IPS DF 6.9 (cell line): ENCODE measurements around the gene CXCL14.
A peak's percentile ranks its signal among the peaks of the same experiment; 100 is the strongest.

ENCODE experiments used
- DNase-seq: peaks from one replicate; pipeline ENCODE4 v3.0.0-alpha.2; 2013; ENCODE audit warnings: low read depth, low spot score
- H3K27ac ChIP-seq: one replicate; pipeline ENCODE4 v1.5.1; 2013; ENCODE audit warnings: low read length, control low read depth
- H3K27me3 ChIP-seq: 2 replicates; pipeline ENCODE4 v1.6.1; 2013; ENCODE audit warnings: mild to moderate bottlenecking, low read length; ENCODE audit not compliant: control insufficient read depth, insufficient read depth
- H3K36me3 ChIP-seq: 2 replicates; pipeline ENCODE4 v1.6.1; 2013; ENCODE audit warnings: low read length; ENCODE audit not compliant: control insufficient read depth, insufficient read depth
- H3K4me1 ChIP-seq: 2 replicates; pipeline ENCODE4 v1.6.1; 2013; ENCODE audit warnings: low read length; ENCODE audit not compliant: control insufficient read depth, insufficient read depth
- H3K4me3 ChIP-seq: 2 replicates; pipeline ENCODE4 v1.5.1; 2013; ENCODE audit warnings: mild to moderate bottlenecking, low read length
- H3K9me3 ChIP-seq: 2 replicates; pipeline ENCODE4 v1.6.1; 2013; ENCODE audit warnings: low read length, inconsistent platforms; ENCODE audit not compliant: control insufficient read depth, insufficient read depth
- WGBS: extraction: QIAGEN DNeasy Blood & Tissue Kit; methylation state at CpG from one replicate; pipeline ENCODE4 v1.1.7; 2013; ENCODE audit warnings: mixed read lengths, missing lambda C conversion rate; ENCODE audit not compliant: insufficient read length, insufficient coverage; 5-methylcytosine and 5-hydroxymethylcytosine counted together

Gene CXCL14, protein sequence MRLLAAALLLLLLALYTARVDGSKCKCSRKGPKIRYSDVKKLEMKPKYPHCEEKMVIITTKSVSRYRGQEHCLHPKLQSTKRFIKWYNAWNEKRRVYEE

GRCh38 chr5:135578685-135579341, at the start of gene CXCL14:
TSS of gene CXCL14 (minus strand) at chr5:135578991. CDS start at chr5:135578778, 213 bp downstream.
- no CpG with 5 or more reads among the region's 68 CpGs for WGBS

DNA sequence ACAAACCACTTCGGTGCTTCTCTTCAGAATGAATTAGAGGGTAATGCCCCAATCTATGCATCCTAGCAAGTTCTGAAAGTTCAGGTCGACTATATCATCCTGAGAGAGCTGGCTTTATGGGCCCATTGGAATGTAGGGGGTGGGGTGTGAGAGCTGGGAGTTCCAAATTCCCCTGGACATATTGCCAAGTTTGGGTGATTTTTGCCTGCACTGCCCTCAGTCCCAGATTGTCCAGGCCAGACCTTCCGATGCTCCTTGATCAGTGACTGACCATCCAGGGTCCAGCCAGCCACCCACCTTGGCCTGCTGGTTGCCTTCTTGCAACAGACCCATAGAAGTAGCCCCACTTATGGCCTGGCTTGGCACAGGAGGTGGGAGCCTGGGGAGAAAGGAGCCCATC, 47.8 kb upstream of the CXCL14 start:
- Histone ChIP-seq H3K36me3 (no peaks in the 10 kb centered on the region), H3K9me3 (no peaks in the 10 kb centered on the region), H3K27me3 (no peaks in the 10 kb centered on the region), H3K4me1 (no peaks in the 10 kb centered on the region), H3K4me3 (no peak overlapping the region), H3K27ac (no peak overlapping the region)
- no CpG with 5 or more reads among the region's 3 CpGs for WGBS
- no peak for DNase-seq

More at GRCh38 chr5:135578685-135579341, at the start of gene CXCL14:
- Histone ChIP-seq H3K27ac (no peak within 1 kb of the TSS), H3K9me3 (no peaks in the 10 kb centered on the region), H3K4me1 (peaks cover 6% of the 10 kb centered on the region; the same call in 1 of the 2 replicates), H3K36me3 (no peaks in the 10 kb centered on the region), H3K4me3 (peak within 1 kb of the TSS; percentile 29; the same call in 1 of the 2 replicates), H3K27me3 (peaks cover 27% of the 10 kb centered on the region)
- DNase-seq: no peak

DNA sequence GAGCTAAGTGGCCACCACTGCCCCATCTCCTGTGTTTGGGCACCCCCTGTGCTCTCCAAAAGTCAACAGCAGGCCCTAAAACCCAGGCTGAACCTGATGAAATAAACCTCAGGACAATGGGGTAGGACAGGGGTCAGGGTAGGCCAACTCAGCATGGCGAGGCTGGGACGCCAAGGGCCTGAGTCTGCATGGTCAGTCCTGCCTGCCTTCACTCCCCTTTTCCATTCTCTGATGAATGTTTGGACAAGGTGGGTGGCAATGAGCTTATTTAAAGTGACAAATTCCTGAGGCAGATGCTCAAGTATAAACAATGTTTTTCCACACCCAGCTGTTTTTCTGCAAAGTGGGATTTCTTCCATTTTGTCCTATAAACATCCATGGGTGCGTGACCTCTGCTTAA, 47.2 kb upstream of the CXCL14 start:
- no peaks in the 10 kb centered on the region for H3K9me3 ChIP-seq
- H3K36me3 ChIP-seq: no peaks in the 10 kb centered on the region
- H3K27me3 ChIP-seq: no peaks in the 10 kb centered on the region
- DNase-seq: no peak
- no peak overlapping the region for H3K27ac ChIP-seq
- H3K4me1 ChIP-seq: no peaks in the 10 kb centered on the region
- no CpG with 5 or more reads among the region's 3 CpGs for WGBS
- no peak overlapping the region for H3K4me3 ChIP-seq

DNA sequence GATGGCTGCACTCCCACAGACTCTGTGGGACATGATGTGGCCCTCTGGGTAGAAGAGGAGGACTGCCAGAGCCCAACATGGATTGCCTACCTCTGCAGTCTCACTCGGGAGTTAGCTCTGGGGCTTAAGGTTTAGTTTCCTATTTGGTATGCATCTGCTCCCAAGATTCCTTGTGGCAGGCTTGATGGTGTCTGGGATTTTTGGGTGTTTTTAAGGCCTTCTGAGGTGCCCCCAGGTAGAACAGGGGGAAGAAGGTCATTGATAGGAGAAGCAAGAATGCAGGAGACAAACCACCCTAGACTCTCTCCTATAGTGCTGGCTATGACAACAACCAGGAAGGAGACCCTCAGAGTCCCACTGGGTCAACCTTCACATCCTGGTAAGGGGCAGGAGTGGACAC, 46.7 kb upstream of the CXCL14 start:
- Histone ChIP-seq H3K36me3 (no peaks in the 10 kb centered on the region), H3K4me1 (no peaks in the 10 kb centered on the region), H3K4me3 (no peak overlapping the region), H3K9me3 (no peaks in the 10 kb centered on the region), H3K27ac (no peak overlapping the region), H3K27me3 (no peaks in the 10 kb centered on the region)
- no CpG with 5 or more reads among the region's 1 CpG for WGBS
- DNase-seq: no peak

DNA sequence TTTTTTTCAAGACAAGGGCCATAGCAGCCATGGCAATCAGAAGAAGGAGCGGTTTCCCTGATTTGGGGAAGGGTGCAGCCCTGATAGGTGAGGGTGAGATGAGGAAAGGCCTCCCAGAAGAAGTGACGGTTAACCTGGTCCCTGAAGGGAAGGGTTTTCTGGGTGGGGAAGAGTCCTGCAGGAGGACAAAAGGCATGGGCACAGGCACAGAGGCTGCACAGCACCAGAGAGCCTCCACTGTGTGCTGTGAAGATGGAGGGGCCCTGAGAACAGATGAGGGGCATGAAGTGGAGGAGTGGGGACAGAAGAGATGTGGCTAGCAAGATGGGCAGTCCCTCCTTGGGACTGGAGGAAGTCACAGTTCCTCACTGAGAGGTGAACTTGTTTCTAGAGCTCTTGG, 46.3 kb upstream of the CXCL14 start:
- DNase-seq: no peak
- Histone ChIP-seq H3K27me3 (no peaks in the 10 kb centered on the region), H3K4me1 (no peaks in the 10 kb centered on the region)

DNA sequence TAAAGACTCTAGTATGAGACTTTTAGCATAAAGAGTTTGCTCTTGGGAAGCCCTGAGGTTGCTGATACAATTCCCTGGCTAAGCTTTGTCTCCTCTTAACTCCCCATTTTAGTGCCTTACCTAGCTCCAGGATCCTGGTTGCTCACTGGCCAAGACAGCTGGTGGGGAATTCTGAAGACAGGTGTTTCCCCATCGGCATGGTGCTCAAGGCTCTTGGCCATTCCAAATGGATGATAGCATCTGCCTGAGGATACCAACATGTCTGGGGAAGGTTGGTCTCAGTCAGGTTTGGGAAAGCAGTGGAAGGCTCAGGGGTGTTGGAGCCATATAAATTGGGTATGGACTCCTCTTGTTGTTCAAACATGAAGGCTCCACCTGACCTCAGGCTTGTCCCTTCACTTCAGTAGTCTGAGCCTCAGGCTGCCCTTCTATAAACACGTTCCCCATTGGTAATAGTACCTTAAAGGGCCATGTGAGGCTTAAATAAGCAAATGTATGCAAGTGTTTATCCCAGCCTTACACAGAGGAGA, 44.5 kb upstream of the CXCL14 start:
- Histone ChIP-seq H3K4me3 (no peak overlapping the region), H3K27ac (no peak overlapping the region), H3K9me3 (no peaks in the 10 kb centered on the region), H3K4me1 (no peaks in the 10 kb centered on the region), H3K36me3 (no peaks in the 10 kb centered on the region), H3K27me3 (no peaks in the 10 kb centered on the region)
- no CpG with 5 or more reads among the region's 2 CpGs for WGBS
- DNase-seq: no peak

More for the DNA sequence above, 46.3 kb upstream of the CXCL14 start:
- no CpG with 5 or more reads among the region's 2 CpGs for WGBS
- no peak overlapping the region for H3K4me3 ChIP-seq
- no peak overlapping the region for H3K27ac ChIP-seq
- H3K9me3 ChIP-seq: no peaks in the 10 kb centered on the region
- H3K36me3 ChIP-seq: no peaks in the 10 kb centered on the region

DNA sequence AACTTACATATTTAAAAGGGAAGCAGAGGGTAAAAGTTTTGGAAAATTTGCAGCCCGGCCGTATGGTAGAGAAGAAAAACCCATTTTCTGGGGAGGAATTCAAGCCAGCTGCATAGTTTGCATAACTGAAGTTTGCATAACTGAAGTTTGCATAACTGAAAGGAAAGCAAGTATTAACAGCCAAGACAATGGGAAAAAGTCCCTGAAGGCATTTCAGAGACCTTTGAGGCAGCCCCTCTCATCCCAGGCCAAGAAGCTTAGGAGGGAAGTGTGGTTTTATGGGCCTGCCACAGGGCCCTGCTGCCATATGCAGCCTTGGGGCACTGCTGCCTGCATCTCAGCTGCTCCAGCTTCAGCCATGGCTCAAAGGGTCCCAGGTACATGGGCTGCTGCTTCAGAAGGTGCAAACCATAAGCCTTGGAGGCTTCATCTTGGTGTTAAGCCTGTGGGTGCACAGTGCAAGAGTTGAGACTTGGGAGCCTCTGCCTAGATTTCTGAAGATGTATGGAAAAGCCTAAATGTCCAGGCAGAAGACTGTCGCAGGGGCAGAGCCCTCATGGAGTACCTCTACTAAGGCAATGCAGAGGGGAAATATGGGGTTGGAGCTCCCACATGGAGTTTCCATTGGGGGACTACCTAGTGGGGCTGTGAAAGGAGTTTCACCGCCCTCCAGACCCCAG, 36.9 kb upstream of the CXCL14 start:
- WGBS: no CpG with 5 or more reads among the region's 4 CpGs
- no peaks in the 10 kb centered on the region for H3K9me3 ChIP-seq
- no peaks in the 10 kb centered on the region for H3K4me1 ChIP-seq
- no peaks in the 10 kb centered on the region for H3K36me3 ChIP-seq
- H3K27ac ChIP-seq: no peak overlapping the region
- H3K27me3 ChIP-seq: no peaks in the 10 kb centered on the region
- no peak for DNase-seq
- H3K4me3 ChIP-seq: no peak overlapping the region

GRCh38 chr5:135615171-135615570, 36.4 kb upstream of the CXCL14 start:
- H3K27ac ChIP-seq: no peak overlapping the region
- no peaks in the 10 kb centered on the region for H3K36me3 ChIP-seq
- H3K27me3 ChIP-seq: no peaks in the 10 kb centered on the region
- WGBS: no CpG with 5 or more reads among the region's 1 CpG
- H3K4me1 ChIP-seq: no peaks in the 10 kb centered on the region
- H3K4me3 ChIP-seq: no peak overlapping the region
- DNase-seq: no peak
- no peaks in the 10 kb centered on the region for H3K9me3 ChIP-seq

- H3K4me3 ChIP-seq: no peak overlapping the region
- H3K27me3 ChIP-seq: no peaks in the 10 kb centered on the region
- WGBS: no CpG with 5 or more reads among the region's 4 CpGs
- no peaks in the 10 kb centered on the region for H3K4me1 ChIP-seq
- H3K27ac ChIP-seq: no peak overlapping the region
- no peaks in the 10 kb centered on the region for H3K9me3 ChIP-seq
- no peaks in the 10 kb centered on the region for H3K36me3 ChIP-seq
- DNase-seq: no peak
Measured at GRCh38 chr5:135609981-135610380, 31.2 kb upstream of the CXCL14 start.

GRCh38 chr5:135608761-135609443, 30.1 kb upstream of the CXCL14 start:
- H3K4me1 ChIP-seq: no peaks in the 10 kb centered on the region
- H3K36me3 ChIP-seq: no peaks in the 10 kb centered on the region
- H3K27me3 ChIP-seq: no peaks in the 10 kb centered on the region
- H3K9me3 ChIP-seq: no peaks in the 10 kb centered on the region
- H3K27ac ChIP-seq: no peak overlapping the region
- no CpG with 5 or more reads among the region's 4 CpGs for WGBS
- no peak for DNase-seq
- H3K4me3 ChIP-seq: no peak overlapping the region
